ENCODE data around the gene GRK2. TPM values are rescaled to one million over a fixed set of nuclear protein-coding genes. Genes with fewer than 3 reads are reported as not detected.

Gene GRK2
- total and polyA plus RNA-seq, 2 of the 8 experiments (the other 6 are each of a cell fraction or from before 2014, with no cell fraction given), result 47.3 to 49.7 TPM

- no peak for TF ChIP-seq CHD7 (IDR thresholded peaks at IDR 0.05; ENCODE audit: insufficient replicate concordance, low read length)
- no peak for TF ChIP-seq SP4 (IDR thresholded peaks at IDR 0.05; ENCODE audit: low read length)
- no peak for TF ChIP-seq SAP30 (IDR thresholded peaks at IDR 0.05; ENCODE audit: insufficient read depth, insufficient replicate concordance, low read length)
- TF ChIP-seq RNF2 (IDR thresholded peaks at IDR 0.05; ENCODE audit: borderline replicate concordance, low read depth, low read length, missing control alignments, poor library complexity, severe bottlenecking), result no peak
- TF ChIP-seq HDAC2 (IDR thresholded peaks at IDR 0.05; ENCODE audit: borderline replicate concordance in 1 of 2, low read depth in 2 of 2, low read length in 2 of 2), result no peak
- no peak for TF ChIP-seq SUZ12 (IDR thresholded peaks at IDR 0.05; ENCODE audit: low read length)
- no peak for TF ChIP-seq HDAC6 (IDR thresholded peaks at IDR 0.05; ENCODE audit: low read depth, low read length)
- no peak for TF ChIP-seq NANOG (IDR thresholded peaks at IDR 0.05; ENCODE audit: insufficient read depth, low read depth, low read length, poor library complexity, severe bottlenecking)
- no peak for TF ChIP-seq ZNF274 (IDR thresholded peaks at IDR 0.05; ENCODE audit: borderline replicate concordance, extremely low read depth, low read length)
- TF ChIP-seq RFX5 (IDR thresholded peaks at IDR 0.05; ENCODE audit: borderline replicate concordance, low read depth, low read length), result no peak
- TF ChIP-seq PHF8 (conservative IDR thresholded peaks at IDR 0.05; ENCODE audit: low read depth, low read length), result no peak
Observed at GRCh38 chr11:67245046-67245445, 21.2 kb upstream of the GRK2 start (continued).

All from H1 (cell line).